SK-N-MC (cell line): ENCODE measurements around the gene TMEM74B.
"Not testable (repeated sequence)": the region's sequence is repeated elsewhere in the genome, so short reads cannot be mapped to it uniquely, and the experiment has no call there.

ENCODE experiments used
- DNase-seq: peaks from one replicate; pipeline ENCODE4 v3.0.0-alpha.2; 2011; ENCODE audit warnings: low read depth, low spot score
- H3K27ac ChIP-seq: fragments of 200-600 bp; sonication (generic); 2 replicates; pipeline ENCODE4 v1.5.1; 2016; ENCODE audit warnings: mixed run types
- H3K36me3 ChIP-seq: fragments of 200-600 bp; sonication (generic); 2 replicates; pipeline ENCODE4 v1.6.1; 2017; ENCODE audit warnings: antibody characterized with exemption, low read length, mixed read lengths; ENCODE audit not compliant: insufficient read depth
- H3K4me3 ChIP-seq: fragments of 200-600 bp; sonication (generic); 2 replicates; pipeline ENCODE4 v1.5.1; 2016
- H3K9ac ChIP-seq: fragments of 200-600 bp; sonication (generic); 2 replicates; pipeline ENCODE4 v1.8.0; 2017; ENCODE audit warnings: mixed run types, mixed read lengths; ENCODE audit not compliant: insufficient read length
- H3K9me3 ChIP-seq: fragments of 200-600 bp; sonication (generic); 2 replicates; pipeline ENCODE4 v1.6.1; 2017; ENCODE audit warnings: low read depth, mild to moderate bottlenecking, antibody characterized with exemption, low read length, moderate library complexity, mixed read lengths
- EZH2 ChIP-seq: fragments of 200-600 bp; sonication (generic); IDR thresholded peaks from one replicate; pipeline ENCODE4 v1.6.1; 2017; ENCODE audit warnings: antibody characterized with exemption
- FOXP2 ChIP-seq: optimal IDR thresholded peaks from 2 replicates; pipeline ENCODE3; 2011; ENCODE audit warnings: mild to moderate bottlenecking, moderate library complexity; ENCODE audit not compliant: insufficient read depth; ENCODE audit errors: extremely low read length, control extremely low read depth
- POLR2AphosphoS5 ChIP-seq: IDR thresholded peaks from 2 replicates; pipeline ENCODE4 v1.6.1; 2012; ENCODE audit warnings: mild to moderate bottlenecking, low read depth, low read length, borderline replicate concordance

TMEM74B gene

GRCh38 chr20:1184638-1185315 lies at the start of gene TMEM74B:
TSS of gene TMEM74B (minus strand) at chr20:1184981. CDS start at chr20:1183801, 1,180 bp downstream.
- Histone ChIP-seq H3K9me3 (no peaks in the 10 kb centered on the region), H3K9ac (no peak within 1 kb of the TSS), H3K4me3 (peak within 1 kb of the TSS; percentile 47; the same call in 1 of the 2 replicates), H3K36me3 (no peaks in the 10 kb centered on the region), H3K27ac (no peak within 1 kb of the TSS)
- no peak for DNase-seq
- TF ChIP-seq POLR2AphosphoS5 (no peak), FOXP2 (no peak), EZH2 (no peak)

GRCh38 chr20:1232286-1233111 lies 47.7 kb upstream of the TMEM74B start:
- TF ChIP-seq FOXP2 (no peak), EZH2 (no peak), POLR2AphosphoS5 (no peak)
- Histone ChIP-seq H3K4me3 (no peak overlapping the region), H3K9me3 (no peaks in the 10 kb centered on the region), H3K36me3 (no peaks in the 10 kb centered on the region), H3K9ac (no peak overlapping the region), H3K27ac (no peak overlapping the region)
- DNase-seq, result no peak

GRCh38 chr20:1229541-1229940 lies 44.8 kb upstream of the TMEM74B start:
- no peak for DNase-seq
- Histone ChIP-seq H3K9me3 (no peaks in the 10 kb centered on the region), H3K9ac (no peak overlapping the region), H3K27ac (no peak overlapping the region), H3K36me3 (no peaks in the 10 kb centered on the region), H3K4me3 (no peak overlapping the region)
- TF ChIP-seq POLR2AphosphoS5 (no peak), EZH2 (no peak), FOXP2 (no peak)

- H3K27ac ChIP-seq, result peak within 1 kb of the TSS; percentile 36; the same call in 1 of the 2 replicates
- H3K4me3 ChIP-seq, result peak within 1 kb of the TSS; percentile 83
- DNase-seq, result no peak
- peak within 1 kb of the TSS; percentile 75 for H3K9ac ChIP-seq
- H3K9me3 ChIP-seq, result no peaks in the 10 kb centered on the region
- TF ChIP-seq FOXP2, result no peak
- TF ChIP-seq POLR2AphosphoS5, result peak; percentile 89
- TF ChIP-seq EZH2, result no peak
- H3K36me3 ChIP-seq, result no peaks in the 10 kb centered on the region
These were observed 41.2 kb upstream of the TMEM74B start, which contains the start of gene RAD21L1 for GRCh38 chr20:1225783-1226654. TSS of gene RAD21L1 (plus strand) at chr20:1226044. CDS start at chr20:1228454, 2,410 bp downstream.

GRCh38 chr20:1225263-1225782 lies 40.5 kb upstream of the TMEM74B start:
- Histone ChIP-seq H3K36me3 (no peaks in the 10 kb centered on the region), H3K9ac (no peak overlapping the region), H3K4me3 (peak overlapping the region; percentile 61), H3K9me3 (no peaks in the 10 kb centered on the region), H3K27ac (no peak overlapping the region)
- no peak for DNase-seq
- TF ChIP-seq FOXP2 (no peak), POLR2AphosphoS5 (no peak), EZH2 (no peak)

- TF ChIP-seq EZH2 (no peak), FOXP2 (no peak), POLR2AphosphoS5 (no peak)
- DNase-seq, result no peak
- Histone ChIP-seq H3K4me3 (no peak overlapping the region), H3K9ac (no peak overlapping the region), H3K9me3 (no peaks in the 10 kb centered on the region), H3K27ac (no peak overlapping the region), H3K36me3 (no peaks in the 10 kb centered on the region)
These were observed 39.6 kb upstream of the TMEM74B start for GRCh38 chr20:1224205-1224890.

GRCh38 chr20:1222750-1223149 lies 38.0 kb upstream of the TMEM74B start:
- H3K36me3 ChIP-seq, DNase-seq, H3K4me3 ChIP-seq, H3K27ac ChIP-seq, H3K9ac ChIP-seq, H3K9me3 ChIP-seq: not testable (repeated sequence)

- H3K4me3 ChIP-seq, DNase-seq, H3K9ac ChIP-seq, H3K27ac ChIP-seq, H3K36me3 ChIP-seq, H3K9me3 ChIP-seq: not testable (repeated sequence)
These were observed 32.0 kb upstream of the TMEM74B start for GRCh38 chr20:1216527-1217427.
